GM18502 (cell line): ENCODE data around the gene RRAGC.
"Not testable (repeated sequence)": the region's sequence is repeated elsewhere in the genome, so short reads cannot be mapped to it uniquely, and the experiment has no call there.

Experiments used
- ATAC-seq: cut with Tn5 transposase; IDR thresholded peaks from one replicate; pipeline ENCODE4 v1.9.1; 2021; ENCODE audit warnings: mild to moderate bottlenecking; ENCODE audit not compliant: unreplicated experiment, poor library complexity

RRAGC gene

GRCh38 chr1:38818175-38818976 lies 41.2 kb downstream of the RRAGC start:
- ATAC-seq = no peak

GRCh38 chr1:38817267-38818174 lies 42.1 kb downstream of the RRAGC start:
- no peak for ATAC-seq

GRCh38 chr1:38815903-38816627 lies 43.5 kb downstream of the RRAGC start:
- peak; percentile 90 for ATAC-seq

GRCh38 chr1:38814984-38815464 lies 44.5 kb downstream of the RRAGC start:
- ATAC-seq = no peak

GRCh38 chr1:38814444-38814983 lies 45.1 kb downstream of the RRAGC start:
- ATAC-seq = no peak

GRCh38 chr1:38812981-38813380 lies 46.6 kb downstream of the RRAGC start:
- ATAC-seq = no peak

GRCh38 chr1:38811466-38811865 lies 48.1 kb downstream of the RRAGC start:
- ATAC-seq = not testable (repeated sequence)

GRCh38 chr1:38806090-38806489 lies 53.5 kb downstream of the RRAGC start:
- ATAC-seq = no peak

GRCh38 chr1:38805036-38805435 lies 54.5 kb downstream of the RRAGC start:
- no peak for ATAC-seq

GRCh38 chr1:38804062-38804886 lies 55.3 kb downstream of the RRAGC start:
- no peak for ATAC-seq

GRCh38 chr1:38803647-38804046 lies 55.9 kb downstream of the RRAGC start:
- ATAC-seq = no peak

GRCh38 chr1:38800720-38801671 lies 58.6 kb downstream of the RRAGC start:
- no peak for ATAC-seq

- no peak for ATAC-seq
Observed at GRCh38 chr1:38793299-38793698, 66.3 kb downstream of the RRAGC start.

GRCh38 chr1:38791892-38792291 lies 67.7 kb downstream of the RRAGC start:
- ATAC-seq = no peak

GRCh38 chr1:38791164-38791515 lies 68.4 kb downstream of the RRAGC start:
- ATAC-seq = no peak

- no peak for ATAC-seq
Observed at GRCh38 chr1:38790422-38791163, 69.0 kb downstream of the RRAGC start.

- no peak for ATAC-seq
Observed at GRCh38 chr1:38789498-38790169, 69.9 kb downstream of the RRAGC start.
